GM21529 (cell line): Measurements from ENCODE around the gene SLC25A29.
A peak's percentile ranks its signal among the peaks of the same experiment; 100 is the strongest.
"Not testable (repeated sequence)": the region's sequence is repeated elsewhere in the genome, so short reads cannot be mapped to it uniquely, and the experiment has no call there.

Experiments used
- ATAC-seq: cut with Tn5 transposase; IDR thresholded peaks from one replicate; pipeline ENCODE4 v1.9.1; 2021; ENCODE audit not compliant: unreplicated experiment

SLC25A29 gene

GRCh38 chr14:100294213-100294962, 11.9 kb downstream of the SLC25A29 start:
- ATAC-seq = no peak

GRCh38 chr14:100293497-100294212, 12.6 kb downstream of the SLC25A29 start:
- ATAC-seq = no peak

GRCh38 chr14:100292776-100293461, 13.3 kb downstream of the SLC25A29 start:
- ATAC-seq = no peak

DNA sequence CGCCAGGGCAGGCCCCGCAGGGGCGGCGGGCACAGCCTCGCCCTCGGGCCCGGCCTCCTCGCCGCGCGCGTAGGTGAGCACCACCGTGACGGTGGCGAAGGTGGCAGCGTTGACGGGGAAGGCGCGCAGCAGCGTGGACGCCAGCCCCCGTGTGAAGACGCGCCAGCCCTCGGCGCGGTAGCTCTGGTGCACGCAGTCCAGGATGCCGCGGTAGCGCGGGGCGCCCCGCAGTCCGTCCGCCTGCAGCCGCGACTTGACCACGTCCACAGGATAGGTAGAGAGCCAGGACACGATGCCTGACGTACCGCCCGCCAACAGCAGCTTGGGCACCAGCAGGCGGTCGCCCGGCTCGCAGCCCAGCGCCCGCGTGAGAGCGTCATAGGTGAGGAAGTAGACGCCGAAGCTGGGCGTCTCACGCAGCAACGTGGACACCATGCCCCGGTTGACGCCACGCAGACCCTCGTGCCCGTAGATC, 13.9 kb downstream of the SLC25A29 start:
- no peak for ATAC-seq

DNA sequence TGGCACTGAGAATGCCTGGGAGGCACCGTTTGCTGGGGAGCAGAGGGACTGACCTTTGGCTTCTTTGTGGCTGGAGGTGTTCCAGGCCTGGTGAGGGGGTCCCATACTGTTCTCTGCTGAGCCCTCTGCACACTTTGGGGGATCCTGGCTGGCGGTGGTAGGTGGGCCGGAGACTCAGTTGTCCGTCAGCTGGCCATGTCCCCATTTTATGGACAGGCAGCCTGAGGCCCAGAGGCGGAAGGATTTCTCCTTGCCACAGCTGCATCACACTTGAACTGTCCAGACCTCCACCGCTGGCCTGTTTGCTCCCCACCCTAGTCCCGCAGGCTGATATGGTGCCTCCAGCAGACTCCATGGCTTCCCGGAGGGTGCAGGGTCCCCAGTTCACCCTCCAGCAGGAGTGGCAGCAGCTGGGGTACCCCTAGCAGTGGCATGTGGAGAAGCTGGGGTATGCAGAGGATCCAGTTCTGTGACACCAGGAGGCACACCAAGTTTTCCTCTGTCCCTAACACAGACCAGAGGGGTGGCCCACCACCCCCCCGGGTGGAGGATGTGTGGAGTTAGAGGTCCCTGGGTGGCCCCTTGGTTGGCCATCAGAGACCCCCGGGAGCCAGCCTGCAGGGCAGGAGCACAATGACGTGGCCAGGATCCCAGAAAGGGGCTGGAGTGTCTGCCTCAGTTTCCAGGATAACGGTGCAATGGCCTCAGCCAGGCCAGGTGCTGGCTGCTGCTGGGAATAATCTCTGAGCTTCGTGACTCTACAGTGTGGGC, 14.8 kb downstream of the SLC25A29 start:
- ATAC-seq = no peak

GRCh38 chr14:100290607-100291304, 15.5 kb downstream of the SLC25A29 start:
- ATAC-seq = no peak

- ATAC-seq = no peak
Observed at GRCh38 chr14:100289916-100290606, 16.2 kb downstream of the SLC25A29 start.

DNA sequence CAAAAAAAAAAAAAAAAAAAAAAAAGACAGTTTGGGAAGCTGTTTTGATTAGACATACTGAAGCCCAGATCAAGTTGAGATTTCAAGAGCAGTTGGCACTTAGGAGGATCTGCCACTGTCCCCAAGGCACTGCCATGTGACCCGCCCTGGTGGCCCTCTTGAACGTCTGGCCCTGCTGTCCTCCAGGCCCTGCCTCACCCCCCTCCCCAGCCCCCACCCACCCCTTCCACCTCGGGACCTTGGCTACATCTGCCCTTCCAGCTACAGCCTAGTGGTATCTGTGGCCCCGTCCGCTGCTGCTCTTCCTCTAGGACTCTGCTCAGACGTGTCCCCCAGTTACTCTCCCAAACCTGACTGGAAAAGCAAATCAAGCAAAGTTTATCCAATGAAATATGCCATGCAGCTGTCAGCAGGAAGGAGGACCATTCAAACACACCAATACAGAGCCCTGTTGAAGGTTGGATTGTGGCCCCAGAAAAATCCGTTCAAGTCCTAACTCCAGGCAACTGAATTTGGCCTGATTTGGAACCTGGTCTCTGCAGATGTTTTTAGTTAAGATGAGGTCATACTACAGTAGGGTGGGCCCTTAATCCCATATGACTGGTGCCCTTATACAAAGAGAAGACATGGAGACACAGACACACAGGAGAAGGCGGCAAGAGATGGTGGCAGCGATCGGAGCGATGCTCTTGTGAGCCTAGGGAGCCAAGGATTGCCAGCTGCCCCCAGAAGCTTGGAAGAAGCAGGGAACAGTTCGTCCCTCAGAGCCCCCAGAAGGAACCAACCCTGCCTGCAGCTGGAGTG, 17.7 kb downstream of the SLC25A29 start:
- ATAC-seq = no peak

- ATAC-seq = not testable (repeated sequence)
Observed at GRCh38 chr14:100287998-100288295, 18.3 kb downstream of the SLC25A29 start.

DNA sequence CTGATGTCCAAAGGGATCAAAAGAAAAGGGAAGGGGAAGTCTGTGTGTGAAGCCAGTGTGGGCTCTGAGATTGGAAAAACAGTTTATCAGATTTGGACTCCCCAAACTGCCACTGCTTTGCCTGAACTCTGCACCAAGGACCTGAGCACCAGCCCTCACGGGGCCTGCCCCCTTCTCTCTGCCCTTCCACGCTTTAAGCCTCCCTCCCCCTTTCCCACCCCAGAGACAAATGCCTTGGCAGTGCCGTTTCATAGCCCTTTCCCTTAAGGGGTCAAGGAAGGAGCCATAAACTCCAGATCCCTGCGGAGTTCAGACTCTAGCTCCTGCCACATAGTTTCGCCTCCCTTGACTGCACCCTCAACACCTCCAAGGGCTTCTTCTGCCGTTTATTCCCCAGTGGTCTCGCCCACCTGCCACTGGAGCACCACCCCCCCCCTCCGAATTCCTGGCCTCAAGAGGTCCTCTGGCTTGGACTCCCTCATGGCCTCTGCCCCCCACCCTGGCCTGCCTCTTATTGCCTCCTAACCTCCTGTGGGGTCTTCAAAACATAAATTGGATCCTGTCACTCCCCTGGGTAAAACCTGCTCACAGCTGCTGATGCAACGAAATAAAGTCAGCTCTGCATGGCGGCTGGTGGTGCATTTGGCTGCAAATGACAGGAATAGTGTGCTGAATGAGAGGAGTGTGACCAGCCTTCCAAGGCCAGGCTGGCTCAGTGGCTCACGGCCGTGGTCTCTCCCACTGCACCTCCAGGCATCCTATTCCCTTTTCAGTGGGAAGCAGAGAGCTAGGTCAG, 18.8 kb downstream of the SLC25A29 start:
- no peak for ATAC-seq

DNA sequence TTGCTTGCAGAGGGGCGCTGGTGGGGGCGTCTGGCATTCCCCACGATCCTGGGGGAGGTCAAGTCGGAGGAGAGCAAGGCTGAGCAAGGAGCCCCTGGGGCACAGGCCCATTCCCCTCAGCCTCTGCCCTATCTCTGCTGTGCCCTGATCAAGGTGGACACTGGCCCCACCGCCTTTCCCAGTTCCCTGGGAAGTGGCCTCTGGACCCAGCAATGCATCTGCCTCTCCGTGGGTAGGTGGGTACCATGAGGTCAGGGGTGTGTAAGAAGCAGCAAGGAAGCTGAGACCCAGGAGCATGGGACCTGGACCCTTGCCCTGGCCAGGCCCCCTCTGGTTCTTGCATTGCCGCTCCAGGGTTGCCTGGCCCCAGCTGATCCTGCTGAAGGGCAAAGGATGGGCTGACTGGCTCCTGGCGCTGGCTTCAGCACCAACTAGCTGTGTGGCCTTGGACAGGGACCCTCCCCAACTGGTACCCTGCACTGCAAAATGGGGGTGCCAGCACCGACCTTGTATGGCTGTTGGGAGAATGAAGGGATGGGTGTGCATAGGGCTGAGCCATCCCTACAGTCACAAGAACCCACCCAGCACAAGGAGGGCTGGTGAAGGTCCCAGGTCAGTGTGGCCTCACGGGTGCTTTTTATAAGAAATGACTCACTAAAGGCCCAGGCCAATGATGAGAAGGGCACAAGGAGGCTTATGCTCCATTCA, 19.6 kb downstream of the SLC25A29 start:
- no peak for ATAC-seq

- ATAC-seq = no peak
Observed at GRCh38 chr14:100285913-100286400, 20.3 kb downstream of the SLC25A29 start.

- peak; percentile 87 for ATAC-seq
Observed at GRCh38 chr14:100285021-100285912, 21.0 kb downstream of the SLC25A29 start.

- no peak for ATAC-seq
Observed at GRCh38 chr14:100283984-100284881, 22.0 kb downstream of the SLC25A29 start.

DNA sequence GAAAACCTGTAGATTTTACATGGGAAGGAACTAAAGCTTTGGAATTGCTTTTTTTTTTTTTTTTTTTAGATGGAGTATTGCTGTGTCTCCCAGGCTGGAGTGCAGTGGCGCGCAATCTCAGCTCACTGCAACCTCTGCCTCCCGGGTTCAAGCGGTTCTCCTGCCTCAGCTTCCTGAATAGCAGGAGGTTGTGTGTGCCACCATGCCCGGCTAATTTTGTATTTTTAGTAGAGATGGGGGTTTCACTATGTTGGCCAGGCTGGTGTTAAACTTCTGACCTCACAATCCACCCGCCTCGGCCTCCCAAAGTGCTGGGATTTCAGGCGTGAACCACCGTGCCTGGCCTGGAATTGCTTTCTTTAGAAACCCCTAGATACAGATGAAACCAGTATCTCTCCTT, 22.8 kb downstream of the SLC25A29 start:
- ATAC-seq = not testable (repeated sequence)
